Endothelial cell of umbilical vein (primary cell): ENCODE measurements around the gene TREML1. TPM values are rescaled to one million over a fixed set of nuclear protein-coding genes. Genes with fewer than 3 reads are reported as not detected.

Source experiments
- polyA plus RNA-seq, 4 experiments: library from polyadenylated mRNA; depleted of rRNA in 3 of 4; stranded (reverse) in 3 of 4; unstranded in 1 of 4; fragments of >200 nt; gene quantifications; 2 replicates each; pipeline versions ENCODE4 v1.2.1 to v1.2.3, GENCODE V29; 2011 to 2012; ENCODE audit warnings: missing spikeins in 1 of 4
- total RNA-seq: library from RNA; stranded (reverse); gene quantifications from 2 replicates; pipeline ENCODE4 v1.2.3, GENCODE V29; 2021

TREML1 gene
- total and polyA plus RNA-seq, 2 donors (not counting 3 experiments of a cell fraction or from before 2014, with no cell fraction given), result not detected

Other genes with a start within 250 kb of the TREML1 start
- gene UNC5CL, start 115.1 kb downstream of the TREML1 start, total RNA-seq, result 0.20 and 0.32 TPM in 2 replicates
- 0.11 and 0.14 TPM in 2 replicates for gene UNC5CL, start 115.1 kb downstream of the TREML1 start, polyA plus RNA-seq
- gene TSPO2, start 111.9 kb downstream of the TREML1 start, total RNA-seq, result not detected in 2 replicates
- not detected in 2 replicates for gene TSPO2, start 111.9 kb downstream of the TREML1 start, polyA plus RNA-seq
- gene APOBEC2, start 101.1 kb downstream of the TREML1 start, total RNA-seq, result not detected in 2 replicates
- gene APOBEC2, start 101.1 kb downstream of the TREML1 start, polyA plus RNA-seq, result not detected in 2 replicates
- gene OARD1, start 82.0 kb downstream of the TREML1 start, total RNA-seq, result 11.1 and 13.0 TPM in 2 replicates
- gene OARD1, start 82.0 kb downstream of the TREML1 start, polyA plus RNA-seq, result 3.5 and 5.2 TPM in 2 replicates
- gene NFYA, start 81.4 kb downstream of the TREML1 start, total RNA-seq, result 29.0 and 30.9 TPM in 2 replicates
- gene NFYA, start 81.4 kb downstream of the TREML1 start, polyA plus RNA-seq, result 12.2 and 13.1 TPM in 2 replicates
- gene TREM2, start 8.8 kb upstream of the TREML1 start, total RNA-seq, result not detected in 2 replicates
- not detected in 2 replicates for gene TREM2, start 8.8 kb upstream of the TREML1 start, polyA plus RNA-seq
- not detected in 2 replicates for gene TREML2, start 46.8 kb upstream of the TREML1 start, total RNA-seq
- gene TREML2, start 46.8 kb upstream of the TREML1 start, polyA plus RNA-seq, result not detected in 2 replicates
- not detected in 2 replicates for gene TREML4, start 74.0 kb upstream of the TREML1 start, total RNA-seq
- not detected in 2 replicates for gene TREML4, start 74.0 kb upstream of the TREML1 start, polyA plus RNA-seq
- not detected in 2 replicates for gene TREM1, start 132.3 kb upstream of the TREML1 start, total RNA-seq
- not detected in 2 replicates for gene TREM1, start 132.3 kb upstream of the TREML1 start, polyA plus RNA-seq
- not detected in 2 replicates for gene NCR2, start 181.3 kb upstream of the TREML1 start, total RNA-seq
- gene NCR2, start 181.3 kb upstream of the TREML1 start, polyA plus RNA-seq, result not detected in 2 replicates